Measurements from ENCODE around the gene FGF9.

- TF ChIP-seq CTCF (IDR thresholded peaks at IDR 0.05; ENCODE audit: control extremely low read depth in 1 of 3, insufficient read depth in 1 of 3, low read depth in 1 of 3, low read length in 3 of 3) (0 out of 4 replicates have a peak, but pooled peaks of 1 of the 3 experiments have one; percentile 9), CHD1 (IDR thresholded peaks at IDR 0.05; ENCODE audit: low read depth, low read length) (no peak), HDAC2 (IDR thresholded peaks at IDR 0.05; ENCODE audit: borderline replicate concordance in 1 of 2, low read depth in 2 of 2, low read length in 2 of 2) (peak in 1 of 2 experiments; percentile 77; a peak in 1 of 4 replicates), MAX (IDR thresholded peaks at IDR 0.05) (peak; percentile 45), POLR2AphosphoS5 (IDR thresholded peaks at IDR 0.05; ENCODE audit: low read depth, low read length) (no peak), GTF2F1 (IDR thresholded peaks at IDR 0.05; ENCODE audit: borderline replicate concordance, low read depth, low read length) (no peak), SRF (IDR thresholded peaks at IDR 0.05; ENCODE audit: low read depth, low read length) (no peak), EZH2 (IDR thresholded peaks at IDR 0.05; ENCODE audit: low read depth, low read length, severe bottlenecking) (no peak), POLR2A (IDR thresholded peaks at IDR 0.05; ENCODE audit: control extremely low read depth in 1 of 2, low read depth in 2 of 2, low read length in 2 of 2) (peak in 1 of 2 experiments; percentile 32; a peak in 1 of 3 replicates), GABPA (IDR thresholded peaks at IDR 0.05; ENCODE audit: borderline replicate concordance, insufficient read depth, low read length) (peak; percentile 28; the same call in 1 of the 2 replicates), USF2 (IDR thresholded peaks at IDR 0.05; ENCODE audit: low read length) (no peak), JUND (IDR thresholded peaks at IDR 0.05; ENCODE audit: low read length) (no peak), MAFK (IDR thresholded peaks at IDR 0.05; ENCODE audit: low read depth, low read length) (no peak)
These were observed at the start of gene FGF9 for GRCh38 chr13:21670883-21671619.

Data from H1 (cell line).